HG03354 (cell line): ENCODE measurements around the gene CFAP97D1.
"Not testable (repeated sequence)": the region's sequence is repeated elsewhere in the genome, so short reads cannot be mapped to it uniquely, and the experiment has no call there.

ENCODE experiments used
- ATAC-seq: cut with Tn5 transposase; IDR thresholded peaks from one replicate; pipeline ENCODE4 v1.9.1; 2021; ENCODE audit warnings: mild to moderate bottlenecking; ENCODE audit not compliant: unreplicated experiment, poor library complexity, severe bottlenecking

Gene CFAP97D1

GRCh38 chr17:43789482-43789881 lies 9.2 kb downstream of the CFAP97D1 start:
- no peak for ATAC-seq

GRCh38 chr17:43790311-43790940 lies 10.2 kb downstream of the CFAP97D1 start:
- no peak for ATAC-seq

- ATAC-seq, result no peak
Measured at GRCh38 chr17:43791589-43791988, 11.4 kb downstream of the CFAP97D1 start.

GRCh38 chr17:43792668-43793067 lies 12.4 kb downstream of the CFAP97D1 start:
- ATAC-seq, result not testable (repeated sequence)

GRCh38 chr17:43798024-43798423 lies 17.8 kb downstream of the CFAP97D1 start:
- ATAC-seq, result not testable (repeated sequence)

GRCh38 chr17:43799047-43799446 lies 18.8 kb downstream of the CFAP97D1 start:
- ATAC-seq, result no peak

GRCh38 chr17:43800736-43801135 lies 20.5 kb downstream of the CFAP97D1 start:
- no peak for ATAC-seq

- ATAC-seq, result no peak
Measured at GRCh38 chr17:43801844-43802243, 21.6 kb downstream of the CFAP97D1 start.

GRCh38 chr17:43803758-43804157 lies 23.5 kb downstream of the CFAP97D1 start:
- no peak for ATAC-seq

- ATAC-seq, result no peak
Measured at GRCh38 chr17:43805117-43805516, 24.9 kb downstream of the CFAP97D1 start.

- no peak for ATAC-seq
Measured at GRCh38 chr17:43808076-43808475, 27.8 kb downstream of the CFAP97D1 start.

- ATAC-seq, result no peak
Measured at GRCh38 chr17:43809121-43809520, 28.9 kb downstream of the CFAP97D1 start.

GRCh38 chr17:43810226-43810715 lies 30.0 kb downstream of the CFAP97D1 start:
- no peak for ATAC-seq

- ATAC-seq, result no peak
Measured at GRCh38 chr17:43810823-43811222, 30.6 kb downstream of the CFAP97D1 start.

GRCh38 chr17:43812396-43813265 lies 32.4 kb downstream of the CFAP97D1 start:
- ATAC-seq, result no peak

GRCh38 chr17:43813386-43813785 lies 33.2 kb downstream of the CFAP97D1 start:
- ATAC-seq, result no peak

GRCh38 chr17:43814026-43814425 lies 33.8 kb downstream of the CFAP97D1 start:
- no peak for ATAC-seq

GRCh38 chr17:43814714-43815113 lies 34.5 kb downstream of the CFAP97D1 start:
- no peak for ATAC-seq

- ATAC-seq, result no peak
Measured at GRCh38 chr17:43816336-43817320, 36.4 kb downstream of the CFAP97D1 start.

- ATAC-seq, result no peak
Measured at GRCh38 chr17:43817826-43818225, 37.6 kb downstream of the CFAP97D1 start.
